Omental fat pad (tissue), 4 donors: ENCODE data around the gene GCLC. TPM values are rescaled to one million over a fixed set of nuclear protein-coding genes. Genes with fewer than 3 reads are reported as not detected.

Experiments used
- ATAC-seq: fragments of 150-250 bp; one replicate; pipeline ENCODE4 v1.9.1; 2016; ENCODE audit warnings: mild to moderate bottlenecking, moderate library complexity; ENCODE audit not compliant: low FRiP score
- DNase-seq: peaks from one replicate; pipeline ENCODE4 v3.0.0-alpha.2; 2019; ENCODE audit warnings: low spot score
- total RNA-seq, 4 donors: library from RNA; depleted of rRNA; stranded (reverse); fragments of >200 nt; gene quantifications; one replicate each; pipeline ENCODE4 v1.1.0, GENCODE V29; 2016
- TF ChIP-seq, protein P1 (sequence below), 3 donors: fragments of 450-650 bp; IDR thresholded peaks; one replicate each; pipeline ENCODE4 v1.5.1; 2016 to 2017; ENCODE audit warnings: antibody characterized with exemption in 3 of 3, mild to moderate bottlenecking in 3 of 3, moderate library complexity in 2 of 3

GCLC gene
- total RNA-seq, 4 donors from 2014 or later = 38.6 to 86.3 (median 46.6) TPM

GRCh38 chr6:53526000-53526399 lies 18.9 kb downstream of the GCLC start:
- ATAC-seq = no peak
- no peak for DNase-seq

GRCh38 chr6:53524455-53524815 lies 20.5 kb downstream of the GCLC start:
- TF ChIP-seq, protein P1, sequence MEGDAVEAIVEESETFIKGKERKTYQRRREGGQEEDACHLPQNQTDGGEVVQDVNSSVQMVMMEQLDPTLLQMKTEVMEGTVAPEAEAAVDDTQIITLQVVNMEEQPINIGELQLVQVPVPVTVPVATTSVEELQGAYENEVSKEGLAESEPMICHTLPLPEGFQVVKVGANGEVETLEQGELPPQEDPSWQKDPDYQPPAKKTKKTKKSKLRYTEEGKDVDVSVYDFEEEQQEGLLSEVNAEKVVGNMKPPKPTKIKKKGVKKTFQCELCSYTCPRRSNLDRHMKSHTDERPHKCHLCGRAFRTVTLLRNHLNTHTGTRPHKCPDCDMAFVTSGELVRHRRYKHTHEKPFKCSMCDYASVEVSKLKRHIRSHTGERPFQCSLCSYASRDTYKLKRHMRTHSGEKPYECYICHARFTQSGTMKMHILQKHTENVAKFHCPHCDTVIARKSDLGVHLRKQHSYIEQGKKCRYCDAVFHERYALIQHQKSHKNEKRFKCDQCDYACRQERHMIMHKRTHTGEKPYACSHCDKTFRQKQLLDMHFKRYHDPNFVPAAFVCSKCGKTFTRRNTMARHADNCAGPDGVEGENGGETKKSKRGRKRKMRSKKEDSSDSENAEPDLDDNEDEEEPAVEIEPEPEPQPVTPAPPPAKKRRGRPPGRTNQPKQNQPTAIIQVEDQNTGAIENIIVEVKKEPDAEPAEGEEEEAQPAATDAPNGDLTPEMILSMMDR (IDR thresholded peaks at IDR 0.05) = no peak
- DNase-seq (no peak), ATAC-seq (peak; percentile 68)

More at GRCh38 chr6:53526000-53526399, 18.9 kb downstream of the GCLC start:
- TF ChIP-seq, protein P1 (IDR thresholded peaks at IDR 0.05) = no peak

DNA sequence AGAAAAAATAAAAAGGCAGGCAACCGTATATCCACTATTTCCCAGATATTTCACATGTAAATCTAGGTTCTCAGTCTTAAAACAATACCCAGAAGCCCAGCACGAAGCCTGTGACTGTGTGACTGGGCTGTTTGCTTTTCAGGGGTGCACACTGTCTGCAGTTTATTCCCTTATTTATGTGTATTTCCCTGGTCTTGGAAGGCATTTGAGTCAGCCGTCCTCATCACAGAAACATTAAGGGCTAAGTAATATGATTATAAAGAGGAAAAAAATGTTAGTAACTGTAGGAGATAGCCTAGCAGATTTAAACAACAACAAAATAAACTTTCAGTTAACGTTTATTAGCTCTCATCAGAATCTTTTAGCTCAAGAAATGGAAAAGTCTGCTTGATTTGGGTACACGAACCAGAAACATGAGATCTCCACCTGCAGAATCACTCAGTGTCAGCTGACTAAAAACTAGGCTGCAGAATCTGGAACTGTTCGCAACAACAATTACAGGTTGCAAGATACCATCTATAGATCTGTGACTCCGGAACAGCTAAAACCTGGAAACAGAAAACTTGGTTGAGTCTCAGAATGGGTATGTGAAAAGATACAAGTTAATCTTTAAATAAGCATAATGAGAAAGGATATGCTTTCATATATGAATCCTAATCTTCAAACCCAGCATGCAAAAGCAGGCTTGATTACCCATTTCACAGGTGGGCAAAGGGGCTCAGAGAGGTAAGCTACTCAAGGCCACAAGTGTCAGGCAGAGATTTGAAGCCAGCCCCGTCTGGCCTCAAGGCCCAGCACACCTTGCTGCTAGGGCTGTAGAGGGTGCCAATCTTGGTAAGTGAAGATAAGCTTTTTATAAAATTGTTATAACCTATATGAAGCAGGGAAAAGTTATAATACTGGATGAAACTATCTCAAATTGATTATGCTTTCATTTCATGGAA lies 21.1 kb downstream of the GCLC start:
- no peak for ATAC-seq
- TF ChIP-seq, protein P1 (IDR thresholded peaks at IDR 0.05) = no peak
- no peak for DNase-seq

DNA sequence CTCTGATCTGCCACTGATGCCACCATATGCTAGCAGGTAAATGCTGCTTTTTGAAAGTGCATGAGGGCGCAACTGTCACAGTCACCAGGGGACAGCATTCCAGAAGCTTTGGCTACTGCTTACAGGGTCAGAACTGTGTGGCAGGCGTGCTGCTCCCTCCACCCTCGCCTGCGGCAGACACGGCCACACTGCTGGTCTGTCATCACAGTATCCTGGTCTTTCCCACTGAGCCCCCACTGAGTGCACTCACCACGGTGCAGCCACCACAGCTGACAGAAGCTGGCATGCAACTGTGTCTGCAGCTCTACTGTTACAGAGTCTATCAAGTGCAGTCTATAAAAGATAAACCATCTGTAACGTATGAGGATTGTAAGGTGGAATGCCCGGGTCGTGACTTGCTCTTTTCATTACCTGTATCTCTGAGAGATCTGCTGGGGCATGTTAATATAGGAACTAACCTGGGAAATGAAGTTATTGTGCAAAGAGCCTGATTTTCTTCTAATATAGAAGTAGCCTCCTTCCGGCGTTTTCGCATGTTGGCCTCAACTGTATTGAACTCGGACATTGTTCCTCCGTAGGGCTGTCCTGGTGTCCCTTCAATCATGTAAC lies 24.5 kb downstream of the GCLC start:
- TF ChIP-seq, protein P1 (IDR thresholded peaks at IDR 0.05) = no peak
- no peak for ATAC-seq
- no peak for DNase-seq

DNA sequence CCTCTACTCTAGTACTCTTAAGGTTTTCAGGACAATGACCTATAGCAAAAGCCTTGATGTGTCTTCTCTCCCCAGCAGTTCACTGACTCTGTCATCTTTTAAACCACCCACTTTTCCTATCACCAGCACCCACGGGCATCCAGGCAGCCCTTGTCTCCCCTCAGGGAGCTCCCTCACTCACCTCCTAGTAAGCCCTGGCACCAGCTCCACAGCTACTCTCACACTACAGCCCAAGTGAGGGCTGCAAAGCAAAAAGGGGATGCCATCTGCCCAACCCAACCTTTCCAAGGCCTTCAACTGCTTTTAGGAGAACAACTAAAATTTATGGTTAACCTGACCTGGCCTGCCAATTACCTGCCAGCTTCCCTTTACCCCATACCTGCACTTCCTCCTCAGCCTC lies 26.0 kb downstream of the GCLC start:
- no peak for ATAC-seq
- TF ChIP-seq, protein P1 (IDR thresholded peaks at IDR 0.05) = no peak
- DNase-seq = no peak

DNA sequence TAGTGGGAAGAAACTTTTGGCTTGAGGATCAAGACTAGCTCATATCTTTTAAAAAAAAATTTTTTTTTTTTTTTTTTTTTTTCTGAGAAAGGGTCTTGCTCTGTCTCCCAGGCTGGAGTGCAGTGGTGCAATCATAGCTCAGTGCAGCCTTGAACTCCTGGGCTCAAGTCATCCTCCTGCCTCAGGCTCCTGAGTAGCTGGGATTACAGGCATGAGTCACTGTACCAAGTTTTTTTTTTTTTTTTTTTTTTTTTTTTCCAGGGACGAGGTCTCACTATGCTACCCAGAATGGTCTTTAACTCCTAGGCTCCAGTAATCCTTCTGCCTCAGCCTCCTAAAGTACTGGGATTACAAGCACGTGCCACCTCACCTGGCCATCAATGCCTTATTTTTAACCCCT lies 27.9 kb downstream of the GCLC start:
- ATAC-seq = no peak
- DNase-seq = no peak

More for the DNA sequence above, 27.9 kb downstream of the GCLC start:
- TF ChIP-seq, protein P1 (IDR thresholded peaks at IDR 0.05) = no peak
